Smooth muscle cell (in vitro differentiated cells): ENCODE results near the gene ERICH6B. TPM values are rescaled to one million over a fixed set of nuclear protein-coding genes. Genes with fewer than 3 reads are reported as not detected.

Experiments used
- DNase-seq: peaks from one replicate; lab custom pipeline; 2025; ENCODE audit not compliant: unreplicated experiment; lab: John Stamatoyannopoulos, UW
- H2AFZ ChIP-seq: fragments of 200-600 bp; sonication (generic); 2 replicates; pipeline ENCODE4 v1.6.0; 2016; ENCODE audit warnings: antibody characterized with exemption, low read depth, mild to moderate bottlenecking
- H3F3A ChIP-seq: fragments of 200-600 bp; sonication (generic); 2 replicates; pipeline ENCODE4 v1.6.0; 2017; ENCODE audit warnings: antibody characterized with exemption, low read depth
- H3K27ac ChIP-seq: fragments of 200-600 bp; sonication (generic); 2 replicates; pipeline ENCODE4 v1.5.1; 2016; ENCODE audit warnings: low read depth, mild to moderate bottlenecking
- H3K27me3 ChIP-seq: fragments of 200-600 bp; sonication (generic); 2 replicates; pipeline ENCODE4 v1.6.1; 2016; ENCODE audit warnings: low read depth, mild to moderate bottlenecking
- H3K36me3 ChIP-seq: fragments of 200-600 bp; sonication (generic); 2 replicates; pipeline ENCODE4 v1.5.1; 2016; ENCODE audit warnings: low read depth
- H3K4me1 ChIP-seq: fragments of 200-600 bp; sonication (generic); 2 replicates; pipeline ENCODE4 v1.5.1; 2016; ENCODE audit warnings: low read depth
- H3K4me2 ChIP-seq: fragments of 200-600 bp; sonication (generic); 2 replicates; pipeline ENCODE4 v1.6.0; 2016; ENCODE audit warnings: mild to moderate bottlenecking
- H3K4me3 ChIP-seq: fragments of 200-600 bp; sonication (generic); 2 replicates; pipeline ENCODE4 v1.5.1; 2016; ENCODE audit warnings: mild to moderate bottlenecking
- H3K79me2 ChIP-seq: fragments of 200-600 bp; sonication (generic); 2 replicates; pipeline ENCODE4 v1.6.0; 2016; ENCODE audit warnings: low read depth, mild to moderate bottlenecking
- H3K9ac ChIP-seq: fragments of 200-600 bp; sonication (generic); 2 replicates; pipeline ENCODE4 v1.6.0; 2016; ENCODE audit warnings: low read depth
- H3K9me3 ChIP-seq: fragments of 200-600 bp; sonication (generic); replicated peaks from 2 replicates; pipeline ENCODE4 v1.5.1; 2016; ENCODE audit warnings: low read depth
- H4K20me1 ChIP-seq: fragments of 200-600 bp; sonication (generic); 2 replicates; pipeline ENCODE4 v1.6.0; 2016; ENCODE audit warnings: low read depth
- CTCF ChIP-seq: fragments of 200-600 bp; sonication (generic); IDR thresholded peaks from 2 replicates; pipeline ENCODE4 v1.5.1; 2017; ENCODE audit warnings: borderline replicate concordance, mild to moderate bottlenecking, antibody characterized with exemption; ENCODE audit not compliant: insufficient read depth, poor library complexity, severe bottlenecking
- WGBS: methylation state at CpG from one replicate; pipeline ENCODE4 v1.1.7; 2016; ENCODE audit warnings: low lambda C conversion rate; 5-methylcytosine and 5-hydroxymethylcytosine counted together
- polyA plus RNA-seq: library from polyadenylated mRNA; unstranded; fragments of >200 nt; fragmentation: Nextera tagmentation; extraction: Ambion mirVana; gene quantifications from 2 replicates; pipeline ENCODE4 v1.2.1, GENCODE V29; 2016
- total RNA-seq: library from RNA; depleted of rRNA; stranded (reverse); fragments of >200 nt; gene quantifications from 2 replicates; pipeline ENCODE4 v1.2.3, GENCODE V29; 2014

ERICH6B gene
- total and polyA plus RNA-seq, 2 experiments from 2014 or later: 0.33 TPM; not detected in 1

GRCh38 chr13:45544520-45544919 lies 71.0 kb downstream of the ERICH6B start:
- WGBS: 90% methylated on average over 2 of the region's 2 CpGs
- Histone ChIP-seq H3K4me2 (no peak overlapping the region), H3K79me2 (no peaks in the 10 kb centered on the region), H3K36me3 (no peaks in the 10 kb centered on the region), H4K20me1 (no peaks in the 10 kb centered on the region), H3K9me3 (no peaks in the 10 kb centered on the region), H2AFZ (no peak overlapping the region), H3K4me3 (no peak overlapping the region), H3K9ac (no peak overlapping the region), H3K4me1 (no peaks in the 10 kb centered on the region), H3K27me3 (no peaks in the 10 kb centered on the region), H3K27ac (no peak overlapping the region), H3F3A (no peaks in the 10 kb centered on the region)
- no peak for DNase-seq
- TF ChIP-seq CTCF: no peak

GRCh38 chr13:45542878-45543277 lies 72.7 kb downstream of the ERICH6B start:
- 92% methylated on average over 5 of the region's 5 CpGs for WGBS
- Histone ChIP-seq H3K4me1 (no peaks in the 10 kb centered on the region), H3K27me3 (no peaks in the 10 kb centered on the region), H3K4me2 (no peak overlapping the region), H3K79me2 (no peaks in the 10 kb centered on the region), H2AFZ (no peak overlapping the region), H3K9me3 (no peaks in the 10 kb centered on the region), H3K9ac (no peak overlapping the region), H3F3A (no peaks in the 10 kb centered on the region), H3K27ac (no peak overlapping the region), H3K36me3 (no peaks in the 10 kb centered on the region), H4K20me1 (no peaks in the 10 kb centered on the region), H3K4me3 (no peak overlapping the region)
- TF ChIP-seq CTCF: no peak
- DNase-seq: no peak

DNA sequence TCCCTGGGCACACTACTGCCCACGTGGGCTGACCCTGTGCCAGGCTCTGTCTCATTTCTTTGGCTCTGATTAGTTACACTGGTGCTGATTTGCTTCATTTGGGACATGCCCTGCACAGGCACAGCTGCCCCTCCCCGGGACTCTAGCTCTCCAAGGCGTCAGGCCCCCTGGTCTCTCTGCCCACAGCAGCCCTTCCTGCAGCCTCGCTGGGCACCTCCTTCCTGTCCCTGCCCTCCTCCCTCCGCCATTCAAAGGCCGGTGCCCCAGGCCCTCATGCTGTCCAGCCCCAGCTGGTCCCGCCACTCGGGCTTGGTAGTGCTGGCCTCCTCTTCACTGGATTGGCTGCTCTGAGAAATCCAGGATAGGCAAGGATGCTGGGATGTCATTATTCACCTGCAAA lies 73.1 kb downstream of the ERICH6B start:
- no peak overlapping the region for H3K9ac ChIP-seq
- 93% methylated on average over 7 of the region's 8 CpGs for WGBS
- no peak for TF ChIP-seq CTCF
- H3K4me3 ChIP-seq: no peak overlapping the region
- H3K27me3 ChIP-seq: no peaks in the 10 kb centered on the region
- H2AFZ ChIP-seq: no peak overlapping the region
- no peaks in the 10 kb centered on the region for H3K9me3 ChIP-seq
- no peak overlapping the region for H3K27ac ChIP-seq
- H3K36me3 ChIP-seq: no peaks in the 10 kb centered on the region
- no peak for DNase-seq
- H3F3A ChIP-seq: peaks cover under 1% of the 10 kb centered on the region
- no peaks in the 10 kb centered on the region for H3K4me1 ChIP-seq
- H3K4me2 ChIP-seq: no peak overlapping the region
- H4K20me1 ChIP-seq: no peaks in the 10 kb centered on the region
- no peaks in the 10 kb centered on the region for H3K79me2 ChIP-seq

GRCh38 chr13:45541806-45542205 lies 73.7 kb downstream of the ERICH6B start:
- no peaks in the 10 kb centered on the region for H3K79me2 ChIP-seq
- 86% methylated on average over 11 of the region's 11 CpGs for WGBS
- no peaks in the 10 kb centered on the region for H3K27me3 ChIP-seq
- H3K4me1 ChIP-seq: no peaks in the 10 kb centered on the region
- no peak overlapping the region for H3K4me3 ChIP-seq
- H3K9ac ChIP-seq: no peak overlapping the region
- H4K20me1 ChIP-seq: no peaks in the 10 kb centered on the region
- no peak for TF ChIP-seq CTCF
- peaks cover 7% of the 10 kb centered on the region for H3F3A ChIP-seq
- H3K4me2 ChIP-seq: no peak overlapping the region
- DNase-seq: no peak
- H3K36me3 ChIP-seq: no peaks in the 10 kb centered on the region
- H3K9me3 ChIP-seq: no peaks in the 10 kb centered on the region
- no peak overlapping the region for H2AFZ ChIP-seq
- no peak overlapping the region for H3K27ac ChIP-seq
